Activated CD4-positive, alpha-beta T cell treated with anti-CD3 and anti-CD28 coated beads for 48 hours (primary cell): Measurements from ENCODE around the gene ATP7B.
A peak's percentile ranks its signal among the peaks of the same experiment; 100 is the strongest.

Experiments
- DNase-seq: peaks from one replicate; pipeline ENCODE4 v3.0.0-alpha.2; 2020

The ATP7B gene

GRCh38 chr13:51943721-51944120 lies 67.5 kb downstream of the ATP7B start:
- DNase-seq: no peak

DNA sequence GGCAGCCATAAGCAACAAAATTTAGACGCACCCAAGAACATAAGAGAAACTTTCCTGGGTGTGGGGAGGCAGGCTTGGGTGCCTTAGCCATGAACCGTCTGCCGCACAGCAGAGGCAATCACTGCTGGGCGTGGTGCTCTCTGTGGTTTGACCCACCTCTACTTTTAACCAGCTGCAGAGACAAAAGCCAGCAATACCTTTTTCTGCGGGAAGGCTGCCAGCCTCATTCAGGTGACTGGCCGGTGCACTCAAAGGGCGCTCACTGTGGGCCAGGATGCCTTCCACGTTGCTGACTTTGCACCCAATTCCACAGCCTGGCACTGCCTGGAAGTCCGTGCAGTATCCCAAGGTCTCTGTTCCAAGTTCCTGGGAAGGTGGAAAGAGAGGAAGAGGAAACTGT lies 69.1 kb downstream of the ATP7B start:
- peak; percentile 19 for DNase-seq

GRCh38 chr13:51938454-51938853 lies 72.8 kb downstream of the ATP7B start:
- DNase-seq: no peak

DNA sequence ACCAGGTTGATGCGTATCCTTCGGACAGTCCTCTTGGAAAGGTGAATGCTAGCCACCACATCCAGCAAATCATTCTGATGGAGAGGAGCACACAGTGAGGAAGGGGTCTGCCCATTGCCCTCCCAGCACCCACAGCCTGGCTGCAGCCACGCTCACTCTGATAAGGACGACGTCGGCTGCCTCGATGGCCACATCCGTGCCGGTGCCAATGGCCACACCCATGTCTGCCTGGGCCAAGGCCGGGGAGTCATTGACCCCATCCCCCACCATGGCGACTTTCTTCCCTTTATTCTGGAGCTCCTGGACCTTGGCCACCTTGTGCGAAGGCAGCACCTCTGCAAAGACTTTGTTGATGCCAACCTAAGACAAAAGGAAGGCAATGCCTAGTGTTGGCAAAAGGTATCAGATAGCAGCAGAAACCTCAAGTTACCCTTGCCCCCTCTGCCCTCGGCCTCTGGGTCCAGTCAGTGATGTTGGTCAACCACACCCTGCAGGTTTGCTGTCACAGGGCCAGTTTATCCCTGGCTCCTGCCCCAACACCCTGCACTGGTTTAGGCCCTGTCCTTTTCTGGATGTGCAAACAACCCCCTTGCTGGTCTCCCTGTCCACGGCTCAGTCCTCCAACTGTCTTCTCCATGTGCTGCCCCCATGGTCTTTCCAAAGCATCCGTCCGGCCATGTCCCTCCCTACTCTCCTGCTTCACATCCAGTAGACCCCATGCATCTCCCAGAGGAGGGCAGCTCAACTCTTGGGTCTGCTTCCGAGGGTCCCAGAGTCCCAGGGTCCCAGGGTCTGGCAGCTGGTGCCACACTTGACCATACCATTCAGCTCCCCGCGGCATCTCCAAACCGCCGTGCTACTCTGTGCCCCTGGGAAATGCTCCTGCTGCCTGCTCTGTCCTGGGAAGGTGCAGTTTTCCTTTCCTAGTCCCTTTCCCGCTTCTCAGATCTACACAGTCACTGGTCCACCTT lies 73.6 kb downstream of the ATP7B start:
- no peak for DNase-seq

- no peak for DNase-seq
These were observed 75.7 kb downstream of the ATP7B start for GRCh38 chr13:51935326-51936171.

GRCh38 chr13:51934461-51935087 lies 76.7 kb downstream of the ATP7B start:
- DNase-seq: no peak

- DNase-seq: no peak
These were observed 77.7 kb downstream of the ATP7B start for GRCh38 chr13:51933466-51934058.

DNA sequence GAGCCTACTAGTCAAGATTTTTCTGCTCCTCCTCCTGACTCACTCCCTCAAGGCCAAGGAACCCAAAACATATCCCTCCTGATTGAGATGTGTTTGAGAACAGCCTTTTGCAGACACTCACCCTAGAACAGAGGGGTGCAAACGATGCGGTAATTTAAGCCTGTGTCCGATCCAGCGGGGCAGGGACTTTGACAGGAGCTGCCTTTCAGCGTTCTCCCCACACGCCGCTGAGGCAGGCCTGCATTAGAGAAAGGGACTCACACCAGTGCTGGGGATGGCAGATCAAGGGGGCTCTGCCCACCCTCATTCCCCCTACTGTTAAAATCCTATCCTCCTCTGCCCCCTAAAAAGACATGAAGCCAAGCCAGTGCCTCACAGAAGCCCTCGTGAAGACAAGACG lies 79.0 kb downstream of the ATP7B start:
- no peak for DNase-seq

GRCh38 chr13:51931606-51932005 lies 79.6 kb downstream of the ATP7B start:
- no peak for DNase-seq

GRCh38 chr13:51929699-51930098 lies 81.6 kb downstream of the ATP7B start:
- DNase-seq: no peak

DNA sequence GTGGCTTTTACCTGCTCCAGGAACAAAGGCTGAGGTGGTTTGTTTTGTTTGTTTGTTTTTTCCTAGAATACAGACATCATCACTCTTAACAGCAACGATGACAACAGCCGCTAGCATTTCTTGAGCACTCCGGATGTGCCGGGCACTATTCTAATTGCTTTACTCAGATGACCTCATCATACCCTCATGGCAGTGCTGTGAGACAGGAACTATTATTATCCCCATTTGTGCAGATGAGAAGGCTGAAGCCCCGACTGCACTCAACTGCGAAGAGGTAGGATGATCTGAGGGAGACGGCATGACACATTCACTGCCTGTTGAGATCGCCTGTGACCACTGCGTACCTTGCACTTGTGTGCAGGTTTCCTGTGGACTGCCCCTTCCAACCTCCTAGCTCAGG lies 83.0 kb downstream of the ATP7B start:
- no peak for DNase-seq

DNA sequence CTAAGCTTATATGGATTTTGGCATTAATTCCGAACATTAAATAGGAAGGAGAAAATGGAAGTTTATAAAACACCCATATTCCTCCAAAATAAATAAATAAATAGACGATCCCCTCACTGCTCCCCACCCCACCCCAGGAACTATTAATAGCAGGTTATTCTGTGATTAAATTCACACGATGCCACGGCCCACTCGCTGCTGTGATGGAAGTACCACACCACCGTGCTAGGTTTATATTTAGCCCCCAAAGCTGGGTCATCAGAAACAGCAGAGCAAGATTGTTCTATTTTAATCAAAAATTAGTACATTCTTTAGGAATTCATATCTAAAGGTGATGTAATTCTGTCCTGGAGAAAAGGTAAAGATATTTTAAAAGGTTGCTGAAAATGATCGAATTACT lies 84.1 kb downstream of the ATP7B start:
- no peak for DNase-seq

DNA sequence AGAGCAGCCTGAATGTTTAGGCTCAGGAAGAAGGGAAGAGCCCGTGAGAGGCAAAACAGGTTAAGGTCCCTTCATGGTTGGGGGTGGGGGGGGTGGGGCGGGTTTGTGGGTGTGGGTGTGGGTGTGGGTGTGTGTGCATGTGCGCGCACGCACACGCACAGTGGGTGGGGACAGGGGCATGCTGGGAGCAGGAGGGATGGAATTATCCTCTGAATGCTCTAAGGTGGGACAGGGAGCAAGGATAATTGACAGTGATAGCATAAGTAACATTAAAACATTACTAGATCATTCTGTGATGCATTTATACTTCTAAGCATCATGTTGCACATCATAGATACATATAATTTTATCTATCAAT lies 84.7 kb downstream of the ATP7B start:
- DNase-seq: no peak

DNA sequence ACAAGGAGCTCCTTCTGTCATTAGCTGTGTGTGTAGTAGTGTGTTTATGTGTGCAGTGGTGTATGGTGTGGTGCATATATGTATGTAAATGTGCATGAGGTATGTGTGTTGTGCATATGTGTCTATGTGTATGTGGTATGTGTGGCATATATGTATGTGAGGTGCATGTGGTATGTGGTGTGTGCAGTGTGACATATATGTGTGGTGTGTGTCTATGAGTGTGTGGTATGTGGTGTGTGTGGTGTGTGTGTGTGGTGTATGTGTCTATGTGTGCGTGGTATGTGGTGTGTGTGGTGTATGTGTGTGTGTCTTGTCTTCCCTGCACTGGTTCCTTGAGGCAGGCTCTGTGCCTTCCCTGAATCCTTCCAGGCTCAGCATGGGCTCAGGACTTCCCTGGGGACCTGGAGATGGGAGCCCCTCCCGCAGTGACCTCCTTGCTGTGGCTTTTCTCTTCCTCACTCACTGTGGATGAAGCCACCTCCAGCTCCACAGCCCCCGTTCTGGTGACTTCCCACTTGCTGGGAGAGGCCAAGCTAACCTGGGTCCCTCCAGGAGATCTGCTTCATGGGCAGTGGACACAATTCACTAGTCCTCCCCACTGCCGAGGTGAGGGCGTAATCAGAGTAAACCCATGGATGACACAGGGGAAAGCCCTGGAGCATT lies 85.3 kb downstream of the ATP7B start:
- no peak for DNase-seq

GRCh38 chr13:51924756-51925544 lies 86.3 kb downstream of the ATP7B start:
- no peak for DNase-seq

DNA sequence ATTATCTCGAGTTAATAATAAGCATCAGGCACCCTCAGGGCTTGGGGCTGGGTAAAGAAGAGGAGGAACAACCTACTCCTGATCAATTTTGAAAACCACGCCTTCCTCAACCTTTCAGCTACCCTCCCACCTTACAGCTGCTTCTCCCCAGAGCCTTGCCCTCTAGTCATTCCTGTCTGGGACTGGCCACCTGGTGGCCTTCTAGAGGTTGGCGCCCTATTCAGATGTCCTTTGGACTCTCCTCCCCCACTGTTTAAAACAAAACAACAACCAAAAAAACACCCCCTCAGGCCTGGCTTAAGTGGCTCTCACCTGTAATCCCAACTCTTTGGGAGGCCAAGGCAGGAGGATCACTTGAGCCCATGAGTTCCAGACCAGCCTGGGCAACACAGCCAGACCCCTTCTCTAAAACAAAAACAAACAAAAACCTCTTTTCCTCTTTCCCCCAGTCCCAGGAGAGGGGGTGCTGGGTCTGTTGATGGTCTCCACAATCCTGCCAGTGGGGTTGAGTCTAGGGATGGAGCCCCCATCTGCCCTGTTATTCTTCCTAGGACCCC lies 87.2 kb downstream of the ATP7B start:
- DNase-seq: peak; percentile 35

DNA sequence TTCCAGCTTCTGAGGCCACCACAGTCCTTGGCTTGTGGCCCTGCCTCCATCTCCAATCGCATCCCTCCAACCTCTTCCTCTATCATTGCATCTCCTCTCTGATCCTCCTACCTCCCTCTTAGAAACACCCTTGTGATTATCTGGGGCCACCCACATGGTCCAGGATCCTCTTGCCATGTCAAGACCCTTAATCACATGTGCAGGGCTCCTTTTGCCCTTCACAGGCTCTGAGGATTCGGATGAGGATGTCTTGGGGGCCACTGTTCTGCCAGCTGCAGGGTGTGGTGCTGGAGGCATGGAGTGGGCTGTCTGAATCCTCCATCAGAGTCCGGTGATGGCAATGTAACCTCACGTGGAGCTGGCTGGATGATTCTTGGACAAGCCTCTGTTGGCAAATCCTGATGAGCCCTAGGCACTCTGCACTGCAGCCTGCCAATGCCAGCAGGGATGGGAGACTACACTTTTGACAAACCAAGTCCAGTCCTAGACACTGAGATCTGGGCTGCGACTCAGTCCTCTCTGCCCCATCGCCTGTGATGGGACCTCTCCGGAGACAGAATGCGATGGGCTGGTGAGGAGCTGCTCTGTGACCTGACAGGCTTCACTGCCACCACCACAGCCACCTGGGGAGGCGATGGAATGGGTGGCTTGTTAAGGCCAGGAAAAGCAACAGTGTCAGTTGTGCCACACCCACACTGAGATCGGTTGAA lies 88.3 kb downstream of the ATP7B start:
- DNase-seq: no peak

- no peak for DNase-seq
These were observed 89.2 kb downstream of the ATP7B start for GRCh38 chr13:51921790-51922740.

DNA sequence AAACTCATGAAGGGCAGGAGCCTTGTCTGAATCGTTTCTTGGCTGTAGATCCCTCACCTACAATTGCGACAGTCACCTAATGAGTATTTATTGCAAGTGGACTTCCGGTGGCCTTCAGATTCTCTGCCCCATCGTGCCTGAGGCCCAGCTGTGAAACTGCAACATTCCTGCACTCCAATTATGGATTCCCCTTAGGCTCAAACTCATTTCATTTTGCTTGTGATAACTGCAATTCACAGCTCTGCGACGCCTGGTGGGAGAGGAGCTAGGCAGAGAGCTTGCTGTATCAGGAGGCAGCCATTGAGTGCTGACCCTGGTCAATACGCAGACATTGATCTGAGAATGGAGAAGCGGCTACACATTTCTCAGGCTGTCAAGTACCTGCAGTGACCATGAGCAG lies 90.5 kb downstream of the ATP7B start:
- DNase-seq: no peak
